Loucy (cell line): ENCODE data around the gene KRTAP1-3.

ENCODE experiments used
- H2AFZ ChIP-seq: fragments of 200-600 bp; sonication (generic); 2 replicates; pipeline ENCODE4 v1.6.0; 2016; ENCODE audit warnings: antibody characterized with exemption, mild to moderate bottlenecking, low read length, moderate library complexity
- H3F3A ChIP-seq: fragments of 200-600 bp; 2 replicates; pipeline ENCODE4 v1.6.0; 2016; ENCODE audit warnings: antibody characterized with exemption, low read depth, mild to moderate bottlenecking
- H3K27me3 ChIP-seq: fragments of 200-600 bp; sonication (generic); 2 replicates; pipeline ENCODE4 v1.6.1; 2014; ENCODE audit warnings: low read length, mild to moderate bottlenecking; ENCODE audit not compliant: insufficient read depth, poor library complexity, severe bottlenecking
- H3K36me3 ChIP-seq: fragments of 200-600 bp; sonication (generic); 2 replicates; pipeline ENCODE4 v1.6.1; 2016; ENCODE audit warnings: low read length; ENCODE audit not compliant: insufficient read depth
- H3K4me1 ChIP-seq: fragments of 200-600 bp; sonication (generic); 2 replicates; pipeline ENCODE4 v1.5.1; 2014; ENCODE audit warnings: low read length, mild to moderate bottlenecking; ENCODE audit not compliant: insufficient read depth, poor library complexity, severe bottlenecking
- H3K4me2 ChIP-seq: fragments of 200-600 bp; sonication (generic); 2 replicates; pipeline ENCODE4 v1.6.0; 2014; ENCODE audit warnings: antibody characterized with exemption, low read length, low read depth, mild to moderate bottlenecking; ENCODE audit not compliant: poor library complexity, severe bottlenecking
- H3K4me3 ChIP-seq: fragments of 200-600 bp; sonication (generic); 2 replicates; pipeline ENCODE4 v1.5.1; 2014; ENCODE audit warnings: low read length, mild to moderate bottlenecking, mixed read lengths; ENCODE audit not compliant: poor library complexity, severe bottlenecking
- H3K79me2 ChIP-seq: fragments of 200-600 bp; sonication (generic); 2 replicates; pipeline ENCODE4 v1.6.1; 2014; ENCODE audit warnings: low read length; ENCODE audit not compliant: insufficient read depth
- H3K9ac ChIP-seq: fragments of 200-600 bp; sonication (generic); 2 replicates; pipeline ENCODE4 v1.6.0; 2014; ENCODE audit warnings: mild to moderate bottlenecking, low read depth, low read length, moderate library complexity; ENCODE audit not compliant: poor library complexity, severe bottlenecking
- H3K9me2 ChIP-seq: fragments of 200-600 bp; sonication (generic); replicated peaks from 2 replicates; pipeline ENCODE4 v1.6.1; 2016; ENCODE audit warnings: low read depth, low read length, mixed read lengths
- H3K9me3 ChIP-seq: fragments of 200-600 bp; sonication (generic); 2 replicates; pipeline ENCODE4 v1.6.1; 2014; ENCODE audit warnings: mild to moderate bottlenecking, antibody characterized with exemption, low read length, low read depth; ENCODE audit not compliant: insufficient read depth
- H4K20me1 ChIP-seq: fragments of 200-600 bp; sonication (generic); 2 replicates; pipeline ENCODE4 v1.6.0; 2014; ENCODE audit warnings: antibody characterized with exemption, low read length, mild to moderate bottlenecking; ENCODE audit not compliant: insufficient read depth, poor library complexity, severe bottlenecking
- CTCF ChIP-seq: fragments of 200-600 bp; sonication (generic); conservative IDR thresholded peaks from 2 replicates; pipeline ENCODE4 v1.5.1; 2014; ENCODE audit warnings: mild to moderate bottlenecking, antibody characterized with exemption, low read length
- EZH2phosphoT487 ChIP-seq: fragments of 200-600 bp; IDR thresholded peaks from 2 replicates; pipeline ENCODE4 v1.6.1; 2018; ENCODE audit warnings: antibody characterized with exemption, mild to moderate bottlenecking, moderate library complexity, borderline replicate concordance

KRTAP1-3 gene

DNA sequence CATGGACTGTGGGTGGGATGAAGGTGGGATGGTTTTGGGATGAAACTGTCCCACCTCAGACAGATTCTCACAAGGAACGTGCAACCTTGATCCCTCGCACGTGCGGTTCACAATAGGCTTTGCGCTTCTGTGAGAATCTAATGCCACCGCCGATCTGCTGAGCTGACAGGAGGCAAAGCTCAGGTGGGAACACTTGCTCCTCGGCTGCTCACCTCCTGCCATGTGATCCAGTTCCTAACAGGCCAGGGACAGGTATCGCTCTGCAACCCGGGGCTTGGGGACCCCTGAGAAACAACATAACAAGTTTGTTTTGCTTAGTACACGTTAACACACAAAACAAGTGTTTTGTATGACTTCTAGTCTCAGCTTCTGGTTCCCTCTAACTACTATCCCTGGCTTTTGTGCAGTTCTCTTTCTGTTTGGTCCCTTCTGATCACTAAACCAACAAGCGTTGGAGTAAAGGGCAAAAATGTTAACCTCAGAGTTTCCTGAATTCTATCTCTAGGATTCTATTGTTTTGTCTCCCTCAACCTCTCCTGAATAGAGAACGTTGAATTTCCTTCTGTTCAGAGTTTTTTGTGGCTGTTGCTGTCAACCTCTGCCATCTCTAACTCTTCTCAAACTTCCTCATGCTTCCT, 18.0 kb downstream of the KRTAP1-3 start:
- Histone ChIP-seq H3K4me2 (no peak overlapping the region), H3K4me3 (no peak overlapping the region), H2AFZ (no peak overlapping the region), H4K20me1 (no peaks in the 10 kb centered on the region), H3K36me3 (no peaks in the 10 kb centered on the region), H3K9ac (no peak overlapping the region), H3K4me1 (no peaks in the 10 kb centered on the region), H3F3A (no peaks in the 10 kb centered on the region), H3K79me2 (no peaks in the 10 kb centered on the region), H3K27me3 (no peaks in the 10 kb centered on the region), H3K9me2 (no peaks in the 10 kb centered on the region), H3K9me3 (no peaks in the 10 kb centered on the region)
- TF ChIP-seq CTCF (no peak), EZH2phosphoT487 (no peak)

GRCh38 chr17:41015454-41015853, 19.2 kb downstream of the KRTAP1-3 start:
- no peaks in the 10 kb centered on the region for H3K27me3 ChIP-seq
- no peak for TF ChIP-seq EZH2phosphoT487
- TF ChIP-seq CTCF = no peak
- H3K4me3 ChIP-seq = no peak overlapping the region
- H3K4me1 ChIP-seq = no peaks in the 10 kb centered on the region
- no peak overlapping the region for H2AFZ ChIP-seq
- H3F3A ChIP-seq = no peaks in the 10 kb centered on the region
- no peaks in the 10 kb centered on the region for H3K79me2 ChIP-seq
- H3K9ac ChIP-seq = no peak overlapping the region
- no peak overlapping the region for H3K4me2 ChIP-seq
- H3K9me2 ChIP-seq = no peaks in the 10 kb centered on the region
- no peaks in the 10 kb centered on the region for H3K9me3 ChIP-seq
- H3K36me3 ChIP-seq = no peaks in the 10 kb centered on the region
- no peaks in the 10 kb centered on the region for H4K20me1 ChIP-seq

DNA sequence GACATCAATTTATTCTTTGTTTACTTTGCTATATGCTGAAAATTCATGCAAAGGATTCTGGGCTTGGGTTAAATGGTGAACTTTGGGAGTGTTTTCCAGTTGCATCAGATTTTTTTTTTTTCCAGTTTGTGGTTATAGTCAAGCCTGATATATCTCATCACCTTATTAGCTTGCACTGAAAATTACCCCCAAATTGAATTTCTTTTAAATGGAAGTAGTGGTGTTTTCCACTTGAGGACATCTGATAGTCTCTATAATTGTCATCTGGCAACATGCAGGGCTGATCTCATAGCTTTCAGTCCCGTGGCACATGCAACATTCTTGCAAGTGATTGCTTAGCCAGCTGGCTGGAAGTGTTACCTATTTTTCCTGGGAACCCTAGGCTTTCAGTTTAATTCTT, 21.1 kb downstream of the KRTAP1-3 start:
- no peaks in the 10 kb centered on the region for H3F3A ChIP-seq

More for the DNA sequence above, 21.1 kb downstream of the KRTAP1-3 start:
- no peaks in the 10 kb centered on the region for H4K20me1 ChIP-seq
- TF ChIP-seq CTCF = no peak
- TF ChIP-seq EZH2phosphoT487 = no peak
- no peak overlapping the region for H3K4me2 ChIP-seq
- H2AFZ ChIP-seq = no peak overlapping the region
- no peaks in the 10 kb centered on the region for H3K79me2 ChIP-seq
- no peaks in the 10 kb centered on the region for H3K9me2 ChIP-seq
- no peak overlapping the region for H3K4me3 ChIP-seq
- H3K9ac ChIP-seq = no peak overlapping the region
- no peaks in the 10 kb centered on the region for H3K36me3 ChIP-seq
- no peaks in the 10 kb centered on the region for H3K4me1 ChIP-seq
- H3K9me3 ChIP-seq = no peaks in the 10 kb centered on the region
- H3K27me3 ChIP-seq = no peaks in the 10 kb centered on the region
